Endothelial cell of umbilical vein (primary cell): ENCODE data around the gene ZMIZ1. TPM values are rescaled to one million over a fixed set of nuclear protein-coding genes. Genes with fewer than 3 reads are reported as not detected.

Source experiments
- BruUV-seq: library from RNA; stranded (reverse); fragments of 400-500 nt; replicated peaks from 2 replicates; lab custom pipeline; 2021; lab: Mats Ljungman, UMichigan
- CTCF ChIA-PET: fragments of 300-600, 350-600 bp; sonication (Branson Sonifier 250); formaldehyde crosslinking; loops from one replicate; lab custom pipeline; 2021; ENCODE audit warnings: antibody characterized with exemption, inconsistent platforms; lab: Charles Lee
- POLR2A ChIA-PET: fragments of 300-600, 350-600 bp; sonication (Branson Sonifier 250); formaldehyde crosslinking; loops from one replicate; lab custom pipeline; 2021; ENCODE audit warnings: antibody characterized with exemption, inconsistent platforms; lab: Charles Lee
- DNase-seq: peaks from one replicate; pipeline ENCODE4 v3.0.0-alpha.2; 2011; ENCODE audit warnings: low read depth, low spot score
- FAIRE-seq: peaks from 2 replicates; lab custom pipeline; 2011; peaks lifted over from hg19 to GRCh38; lab: Jason Lieb, UNC
- H2AFZ ChIP-seq: 2 replicates; pipeline ENCODE4 v1.6.0; 2012; ENCODE audit warnings: low read depth, low read length, control low read depth, inconsistent platforms
- H3K27ac ChIP-seq: 2 replicates; pipeline ENCODE4 v1.5.1; 2011; ENCODE audit warnings: low read depth, mild to moderate bottlenecking, control low read depth, low read length, moderate library complexity; ENCODE audit not compliant: insufficient read depth
- H3K27me3 ChIP-seq, 2 experiments: 2 replicates each; pipeline versions ENCODE4 v1.6.0 to v1.6.1; 2011; ENCODE audit warnings: low read length in 2 of 2, mixed read lengths in 1 of 2; ENCODE audit not compliant: control insufficient read depth in 2 of 2, insufficient read depth in 2 of 2
- H3K36me3 ChIP-seq, 2 experiments: 2 replicates in 1 of 2; 3 replicates in 1 of 2; pipeline ENCODE4 v1.5.1; 2011; ENCODE audit warnings: low read length in 2 of 2, mild to moderate bottlenecking in 1 of 2, moderate library complexity in 1 of 2; ENCODE audit not compliant: control insufficient read depth in 2 of 2, insufficient read depth in 2 of 2; ENCODE audit errors: extremely low read depth in 1 of 2
- H3K4me1 ChIP-seq: 3 replicates; pipeline ENCODE4 v1.5.1; 2011; ENCODE audit warnings: mild to moderate bottlenecking, low read length; ENCODE audit not compliant: control insufficient read depth, insufficient read depth; ENCODE audit errors: extremely low read depth
- H3K4me2 ChIP-seq: 2 replicates; pipeline ENCODE4 v1.6.1; 2011; ENCODE audit warnings: low read length, control low read depth, mixed read lengths; ENCODE audit not compliant: insufficient read depth
- H3K4me3 ChIP-seq, 3 experiments: fragments of 200-600 bp in 1 of 3; sonication (generic), shearing (Covaris generic) in 1 of 3; replicated peaks in 1 of 3; 2 replicates each; pipeline ENCODE4 v1.5.1; 2011 to 2016; ENCODE audit warnings: control low read depth in 3 of 3, low read length in 3 of 3, mild to moderate bottlenecking in 2 of 3, inconsistent platforms in 1 of 3, low read depth in 1 of 3, moderate library complexity in 1 of 3; ENCODE audit not compliant: insufficient read depth in 1 of 3
- H3K79me2 ChIP-seq: 2 replicates; pipeline ENCODE4 v1.6.0; 2012; ENCODE audit warnings: low read length, inconsistent platforms; ENCODE audit not compliant: control insufficient read depth, insufficient read depth
- H3K9ac ChIP-seq: replicated peaks from 2 replicates; pipeline ENCODE3; 2011; ENCODE audit warnings: low read length, control low read depth; ENCODE audit not compliant: insufficient read depth; ENCODE audit errors: extremely low read depth
- H3K9me1 ChIP-seq: replicated peaks from 3 replicates; pipeline ENCODE4 v1.6.0; 2011; ENCODE audit warnings: mild to moderate bottlenecking, low read length; ENCODE audit not compliant: control insufficient read depth, insufficient read depth; ENCODE audit errors: extremely low read depth
- H3K9me3 ChIP-seq: replicated peaks from 2 replicates; pipeline ENCODE4 v1.5.1; 2012; ENCODE audit warnings: low read length, inconsistent platforms; ENCODE audit not compliant: control insufficient read depth, insufficient read depth
- H4K20me1 ChIP-seq: replicated peaks from 2 replicates; pipeline ENCODE3; 2011; ENCODE audit warnings: mild to moderate bottlenecking, low read length; ENCODE audit not compliant: control insufficient read depth, insufficient read depth; ENCODE audit errors: extremely low read depth
- EZH2 ChIP-seq: IDR thresholded peaks from 2 replicates; pipeline ENCODE4 v1.6.1; 2012; ENCODE audit warnings: borderline replicate concordance, low read depth, mild to moderate bottlenecking, moderate library complexity, low read length, inconsistent platforms; ENCODE audit not compliant: severe bottlenecking
- FOS ChIP-seq: IDR thresholded peaks from 2 replicates; pipeline ENCODE4 v1.6.1; 2011; ENCODE audit warnings: mild to moderate bottlenecking, low read length, moderate library complexity, borderline replicate concordance; ENCODE audit not compliant: insufficient read depth
- GATA2 ChIP-seq: IDR thresholded peaks from 2 replicates; pipeline ENCODE4 v1.7.0; 2011; ENCODE audit warnings: low read depth, mild to moderate bottlenecking, moderate library complexity, mixed read lengths, low read length; ENCODE audit not compliant: insufficient read length, insufficient read depth
- JUN ChIP-seq: IDR thresholded peaks from 2 replicates; pipeline ENCODE4 v1.6.1; 2011; ENCODE audit warnings: borderline replicate concordance, low read depth; ENCODE audit not compliant: insufficient read length, insufficient read depth
- MYC ChIP-seq: IDR thresholded peaks from one replicate; pipeline ENCODE4 v1.6.1; 2011; ENCODE audit warnings: mild to moderate bottlenecking, low read depth, low read length
- POLR2A ChIP-seq: IDR thresholded peaks from 2 replicates; pipeline ENCODE4 v1.6.1; 2012; ENCODE audit warnings: low read depth, mild to moderate bottlenecking, control low read depth, low read length
- POLR2AphosphoS5 ChIP-seq: IDR thresholded peaks from 2 replicates; pipeline ENCODE4 v1.6.1; 2012; ENCODE audit warnings: low read depth, mild to moderate bottlenecking, control low read depth, low read length, moderate library complexity; ENCODE audit not compliant: insufficient read depth
- dilution Hi-C: fragments of 300-500 bp; cut with MboI; formaldehyde crosslinking; loops from one replicate; pipeline ENCODE4 v1.15.0; 2019; ENCODE audit warnings: low sequenced_read_pairs; ENCODE audit not compliant: extremely low pct_ligation_motif_present
- intact Hi-C: fragments of 100-400 bp; cut with micrococcal nuclease; formaldehyde crosslinking; loops from one replicate; pipeline ENCODE4 v1.10.0; 2022
- polyA plus RNA-seq, 4 experiments: library from polyadenylated mRNA; depleted of rRNA in 3 of 4; stranded (reverse) in 3 of 4; unstranded in 1 of 4; fragments of >200 nt; gene quantifications; 2 replicates each; pipeline versions ENCODE4 v1.2.1 to v1.2.3, GENCODE V29; 2011 to 2012; ENCODE audit warnings: missing spikeins in 1 of 4
- total RNA-seq: library from RNA; stranded (reverse); gene quantifications from 2 replicates; pipeline ENCODE4 v1.2.3, GENCODE V29; 2021
- TF ChIP-seq, protein P1 (sequence below): IDR thresholded peaks from 2 replicates; pipeline ENCODE4 v1.6.1; 2011; ENCODE audit not compliant: insufficient read depth, insufficient read length
- TF ChIP-seq, protein P2 (sequence below), 2 donors: IDR thresholded peaks; 1 replicate in 1 of 2; 2 replicates in 1 of 2; pipeline ENCODE4 v1.5.1; 2011; ENCODE audit warnings: low read length in 2 of 2, mild to moderate bottlenecking in 2 of 2, moderate library complexity in 2 of 2, control low read depth in 1 of 2, inconsistent platforms in 1 of 2, low read depth in 1 of 2; ENCODE audit not compliant: insufficient read depth in 1 of 2; ENCODE audit errors: extremely low read depth in 1 of 2

ZMIZ1 gene
- total and polyA plus RNA-seq, 2 donors (not counting 3 experiments of a cell fraction or from before 2014, with no cell fraction given) = 12.5 to 46.7 TPM

GRCh38 chr10:79358811-79359210, 290.0 kb downstream of the ZMIZ1 start:
- no TSS peak for BruUV-seq
- Histone ChIP-seq H3K4me2 (no peak overlapping the region), H2AFZ (no peak overlapping the region), H3K4me1 (no peaks in the 10 kb centered on the region), H3K79me2 (no peaks in the 10 kb centered on the region), H3K27me3 (peaks cover 6% of the 10 kb centered on the region in 2 experiments), H3K9me3 (no peaks in the 10 kb centered on the region), H3K9me1 (no peaks in the 10 kb centered on the region), H3K27ac (no peak overlapping the region), H4K20me1 (no peaks in the 10 kb centered on the region), H3K9ac (no peak overlapping the region), H3K4me3 (no peak overlapping the region), H3K36me3 (peaks cover 0 to 11% of the 10 kb centered on the region in 2 experiments)
- dilution Hi-C loops = no loop called here
- no peak for DNase-seq
- CTCF ChIA-PET = interaction anchor here (0.8 to 1.6 kb wide), 4 partner anchors 8 to 109 kb away, joined by 3 to 4 read pairs (median 4); no protein-coding TSS in a partner anchor
- intact Hi-C loops = no loop called here
- no peak for FAIRE-seq
- no peak for TF ChIP-seq POLR2A
- TF ChIP-seq POLR2AphosphoS5 = no peak
- TF ChIP-seq EZH2 = no peak
- TF ChIP-seq, protein P1, sequence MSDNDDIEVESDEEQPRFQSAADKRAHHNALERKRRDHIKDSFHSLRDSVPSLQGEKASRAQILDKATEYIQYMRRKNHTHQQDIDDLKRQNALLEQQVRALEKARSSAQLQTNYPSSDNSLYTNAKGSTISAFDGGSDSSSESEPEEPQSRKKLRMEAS = no peak
- no peak for TF ChIP-seq MYC
- no peak for TF ChIP-seq GATA2
- no peak for TF ChIP-seq JUN
- TF ChIP-seq FOS = no peak
- TF ChIP-seq, protein P2, sequence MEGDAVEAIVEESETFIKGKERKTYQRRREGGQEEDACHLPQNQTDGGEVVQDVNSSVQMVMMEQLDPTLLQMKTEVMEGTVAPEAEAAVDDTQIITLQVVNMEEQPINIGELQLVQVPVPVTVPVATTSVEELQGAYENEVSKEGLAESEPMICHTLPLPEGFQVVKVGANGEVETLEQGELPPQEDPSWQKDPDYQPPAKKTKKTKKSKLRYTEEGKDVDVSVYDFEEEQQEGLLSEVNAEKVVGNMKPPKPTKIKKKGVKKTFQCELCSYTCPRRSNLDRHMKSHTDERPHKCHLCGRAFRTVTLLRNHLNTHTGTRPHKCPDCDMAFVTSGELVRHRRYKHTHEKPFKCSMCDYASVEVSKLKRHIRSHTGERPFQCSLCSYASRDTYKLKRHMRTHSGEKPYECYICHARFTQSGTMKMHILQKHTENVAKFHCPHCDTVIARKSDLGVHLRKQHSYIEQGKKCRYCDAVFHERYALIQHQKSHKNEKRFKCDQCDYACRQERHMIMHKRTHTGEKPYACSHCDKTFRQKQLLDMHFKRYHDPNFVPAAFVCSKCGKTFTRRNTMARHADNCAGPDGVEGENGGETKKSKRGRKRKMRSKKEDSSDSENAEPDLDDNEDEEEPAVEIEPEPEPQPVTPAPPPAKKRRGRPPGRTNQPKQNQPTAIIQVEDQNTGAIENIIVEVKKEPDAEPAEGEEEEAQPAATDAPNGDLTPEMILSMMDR (IDR thresholded peaks at IDR 0.05; ENCODE audit: extremely low read depth in 1 of 2, insufficient read depth in 1 of 2, low read depth in 1 of 2, low read length in 2 of 2) = no peak
- POLR2A ChIA-PET = no interaction called here
